Fibroblast of villous mesenchyme (primary cell): ENCODE results near the gene CLEC16A. TPM values are rescaled to one million over a fixed set of nuclear protein-coding genes. Genes with fewer than 3 reads are reported as not detected.

Source experiments
- DNase-seq: peaks from one replicate; pipeline ENCODE4 v3.0.0-alpha.2; 2010; ENCODE audit warnings: low read depth
- H3K4me3 ChIP-seq: 2 replicates; pipeline ENCODE4 v1.5.1; 2011; ENCODE audit warnings: low read depth, mild to moderate bottlenecking, low read length
- CTCF ChIP-seq: IDR thresholded peaks from 2 replicates; pipeline ENCODE4 v1.5.1; 2012; ENCODE audit warnings: low read depth, mild to moderate bottlenecking, low read length; ENCODE audit not compliant: insufficient read depth
- total RNA-seq: library from RNA; depleted of rRNA; stranded (reverse); fragments of >200 nt; gene quantifications from 2 replicates; pipeline ENCODE4 v1.2.3, GENCODE V29; 2012

CLEC16A gene
- total RNA-seq, 1 donor, result 32.4 TPM

GRCh38 chr16:11050944-11051343 is 106.6 kb downstream of the CLEC16A start:
- H3K4me3 ChIP-seq, result no peak overlapping the region
- DNase-seq, result no peak
- no peak for TF ChIP-seq CTCF

- no peak for TF ChIP-seq CTCF
- no peak for DNase-seq
- no peak overlapping the region for H3K4me3 ChIP-seq
These were observed 107.1 kb downstream of the CLEC16A start for GRCh38 chr16:11051430-11051829.

GRCh38 chr16:11051879-11052808 is 107.8 kb downstream of the CLEC16A start:
- no peak overlapping the region for H3K4me3 ChIP-seq
- no peak for TF ChIP-seq CTCF
- DNase-seq, result no peak

- no peak overlapping the region for H3K4me3 ChIP-seq
- DNase-seq, result no peak
- no peak for TF ChIP-seq CTCF
These were observed 109.6 kb downstream of the CLEC16A start for GRCh38 chr16:11053916-11054460.

GRCh38 chr16:11056090-11056992 is 112.0 kb downstream of the CLEC16A start:
- TF ChIP-seq CTCF, result no peak
- peak; percentile 56 for DNase-seq
- no peak overlapping the region for H3K4me3 ChIP-seq

- TF ChIP-seq CTCF, result no peak
- H3K4me3 ChIP-seq, result no peak overlapping the region
- DNase-seq, result no peak
These were observed 112.8 kb downstream of the CLEC16A start for GRCh38 chr16:11056993-11057649.
